OCI-LY3 (cell line): ENCODE measurements around the gene MAMDC2.

ENCODE experiments used
- H2AFZ ChIP-seq: fragments of 200-600, 300-600 bp; shearing (Covaris generic); 2 replicates; pipeline ENCODE4 v1.6.0; 2014; ENCODE audit warnings: antibody characterized with exemption, low read depth, low read length
- H3K27ac ChIP-seq: fragments of 200-600, 300-600 bp; sonication (generic); 2 replicates; pipeline ENCODE4 v1.5.1; 2014; ENCODE audit warnings: mild to moderate bottlenecking, low read length, moderate library complexity, mixed read lengths
- H3K27me3 ChIP-seq: fragments of 200-600, 300-600 bp; sonication (generic); 2 replicates; pipeline ENCODE4 v1.6.1; 2014; ENCODE audit warnings: low read depth, low read length, mixed read lengths
- H3K36me3 ChIP-seq: fragments of 200-600, 300-600 bp; sonication (generic); replicated peaks from 2 replicates; pipeline ENCODE3; 2014; ENCODE audit warnings: low read depth, low read length, mixed read lengths
- H3K4me1 ChIP-seq: fragments of 300-600, 200-600 bp; sonication (generic); 2 replicates; pipeline ENCODE4 v1.6.1; 2014; ENCODE audit warnings: low read length, mixed read lengths
- H3K4me2 ChIP-seq: fragments of 200-600, 300-600 bp; sonication (generic); 2 replicates; pipeline ENCODE4 v1.6.1; 2014; ENCODE audit warnings: low read length, mixed read lengths
- H3K4me3 ChIP-seq: fragments of 300-600, 200-600 bp; sonication (generic); 2 replicates; pipeline ENCODE4 v1.5.1; 2014; ENCODE audit warnings: antibody characterized with exemption, mild to moderate bottlenecking, low read length, moderate library complexity
- H3K79me2 ChIP-seq: fragments of 300-600, 200-600 bp; shearing (Covaris generic); 2 replicates; pipeline ENCODE4 v1.6.1; 2014; ENCODE audit warnings: mild to moderate bottlenecking, low read length, mixed read lengths
- H3K9ac ChIP-seq: fragments of 300-600, 200-600 bp; shearing (Covaris generic); 2 replicates; pipeline ENCODE4 v1.6.0; 2014; ENCODE audit warnings: mild to moderate bottlenecking, low read length, moderate library complexity
- H3K9me3 ChIP-seq: fragments of 200-600, 300-600 bp; shearing (Covaris generic); 2 replicates; pipeline ENCODE4 v1.6.1; 2014; ENCODE audit warnings: low read length, mixed read lengths; ENCODE audit not compliant: insufficient read depth
- H4K20me1 ChIP-seq: fragments of 200-600, 300-600 bp; sonication (generic); 2 replicates; pipeline ENCODE4 v1.6.1; 2016; ENCODE audit warnings: low read length, mixed read lengths; ENCODE audit not compliant: insufficient read depth
- EZH2phosphoT487 ChIP-seq: fragments of 200-600 bp; shearing (Covaris generic); IDR thresholded peaks from 2 replicates; pipeline ENCODE4 v1.6.1; 2018; ENCODE audit warnings: antibody characterized with exemption, mixed run types, low read depth
- TF ChIP-seq, protein P1 (sequence below): fragments of 200-600, 300-600 bp; sonication (generic); IDR thresholded peaks from 2 replicates; pipeline ENCODE4 v1.5.1; 2014; ENCODE audit warnings: antibody characterized with exemption, low read length, low read depth

The MAMDC2 gene

GRCh38 chr9:70007831-70008230, 35.8 kb upstream of the MAMDC2 start:
- no peaks in the 10 kb centered on the region for H4K20me1 ChIP-seq
- H3K27me3 ChIP-seq = 0 out of 2 replicates have a peak, but pooled peaks cover 3% of the 10 kb centered on the region
- H3K4me1 ChIP-seq = no peaks in the 10 kb centered on the region
- H2AFZ ChIP-seq = no peak overlapping the region
- TF ChIP-seq, protein P1, sequence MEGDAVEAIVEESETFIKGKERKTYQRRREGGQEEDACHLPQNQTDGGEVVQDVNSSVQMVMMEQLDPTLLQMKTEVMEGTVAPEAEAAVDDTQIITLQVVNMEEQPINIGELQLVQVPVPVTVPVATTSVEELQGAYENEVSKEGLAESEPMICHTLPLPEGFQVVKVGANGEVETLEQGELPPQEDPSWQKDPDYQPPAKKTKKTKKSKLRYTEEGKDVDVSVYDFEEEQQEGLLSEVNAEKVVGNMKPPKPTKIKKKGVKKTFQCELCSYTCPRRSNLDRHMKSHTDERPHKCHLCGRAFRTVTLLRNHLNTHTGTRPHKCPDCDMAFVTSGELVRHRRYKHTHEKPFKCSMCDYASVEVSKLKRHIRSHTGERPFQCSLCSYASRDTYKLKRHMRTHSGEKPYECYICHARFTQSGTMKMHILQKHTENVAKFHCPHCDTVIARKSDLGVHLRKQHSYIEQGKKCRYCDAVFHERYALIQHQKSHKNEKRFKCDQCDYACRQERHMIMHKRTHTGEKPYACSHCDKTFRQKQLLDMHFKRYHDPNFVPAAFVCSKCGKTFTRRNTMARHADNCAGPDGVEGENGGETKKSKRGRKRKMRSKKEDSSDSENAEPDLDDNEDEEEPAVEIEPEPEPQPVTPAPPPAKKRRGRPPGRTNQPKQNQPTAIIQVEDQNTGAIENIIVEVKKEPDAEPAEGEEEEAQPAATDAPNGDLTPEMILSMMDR = no peak
- no peak for TF ChIP-seq EZH2phosphoT487
- no peaks in the 10 kb centered on the region for H3K36me3 ChIP-seq
- no peak overlapping the region for H3K27ac ChIP-seq
- no peak overlapping the region for H3K9ac ChIP-seq
- H3K4me3 ChIP-seq = no peak overlapping the region
- no peaks in the 10 kb centered on the region for H3K9me3 ChIP-seq
- no peaks in the 10 kb centered on the region for H3K79me2 ChIP-seq
- no peak overlapping the region for H3K4me2 ChIP-seq

GRCh38 chr9:70010015-70010414, 33.6 kb upstream of the MAMDC2 start:
- H3K4me2 ChIP-seq = no peak overlapping the region
- H3K36me3 ChIP-seq = no peaks in the 10 kb centered on the region
- H3K4me1 ChIP-seq = no peaks in the 10 kb centered on the region
- no peak overlapping the region for H3K9ac ChIP-seq
- H3K9me3 ChIP-seq = no peaks in the 10 kb centered on the region
- no peaks in the 10 kb centered on the region for H4K20me1 ChIP-seq
- H3K27ac ChIP-seq = no peak overlapping the region
- H2AFZ ChIP-seq = no peak overlapping the region
- no peaks in the 10 kb centered on the region for H3K27me3 ChIP-seq
- no peaks in the 10 kb centered on the region for H3K79me2 ChIP-seq
- no peak overlapping the region for H3K4me3 ChIP-seq
- TF ChIP-seq EZH2phosphoT487 = no peak
- TF ChIP-seq, protein P1 = no peak

DNA sequence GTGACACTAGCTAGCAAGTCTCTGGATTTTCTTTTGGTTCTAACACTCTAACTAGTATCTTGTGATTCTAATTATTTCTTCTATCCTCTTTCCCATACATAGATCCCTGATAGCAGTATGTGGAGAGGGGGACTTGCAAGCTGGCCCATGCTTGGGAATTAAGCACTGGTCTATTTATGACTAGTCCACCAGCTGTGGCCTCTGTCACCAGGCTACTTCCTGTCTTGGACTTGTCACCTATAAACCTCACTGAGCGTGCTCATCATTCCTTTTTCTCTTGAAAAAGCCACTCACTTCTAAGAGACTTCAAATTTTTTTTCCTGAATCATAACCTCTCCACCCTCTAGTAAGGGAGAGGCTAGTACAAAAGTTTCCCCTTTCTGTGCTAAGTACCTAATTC, 32.3 kb upstream of the MAMDC2 start:
- Histone ChIP-seq H3K36me3 (no peaks in the 10 kb centered on the region), H3K4me1 (no peaks in the 10 kb centered on the region), H3K4me2 (no peak overlapping the region), H3K4me3 (no peak overlapping the region), H2AFZ (no peak overlapping the region), H3K79me2 (no peaks in the 10 kb centered on the region), H3K27ac (no peak overlapping the region), H4K20me1 (no peaks in the 10 kb centered on the region), H3K27me3 (no peaks in the 10 kb centered on the region; the same call in 1 of the 2 replicates), H3K9me3 (no peaks in the 10 kb centered on the region), H3K9ac (no peak overlapping the region)
- TF ChIP-seq, protein P1 = no peak
- no peak for TF ChIP-seq EZH2phosphoT487

GRCh38 chr9:70012569-70012968, 31.1 kb upstream of the MAMDC2 start:
- Histone ChIP-seq H3K4me2 (no peak overlapping the region), H3K36me3 (no peaks in the 10 kb centered on the region), H3K27me3 (no peaks in the 10 kb centered on the region; the same call in 1 of the 2 replicates), H4K20me1 (no peaks in the 10 kb centered on the region), H3K9ac (no peak overlapping the region), H3K9me3 (no peaks in the 10 kb centered on the region), H3K27ac (no peak overlapping the region), H3K4me3 (no peak overlapping the region), H3K4me1 (no peaks in the 10 kb centered on the region), H3K79me2 (no peaks in the 10 kb centered on the region), H2AFZ (no peak overlapping the region)
- TF ChIP-seq, protein P1 = no peak
- TF ChIP-seq EZH2phosphoT487 = no peak
